Osteocyte (in vitro differentiated cells): ENCODE measurements around the gene CSPG5. TPM values are rescaled to one million over a fixed set of nuclear protein-coding genes. Genes with fewer than 3 reads are reported as not detected.

Source experiments
- DNase-seq: peaks from one replicate; pipeline ENCODE4 v3.0.0; 2021; ENCODE audit warnings: mixed read lengths; ENCODE audit not compliant: unreplicated experiment; ENCODE audit errors: extremely low spot score
- H3K27ac Mint-ChIP-seq: one replicate; pipeline ENCODE4 v1.8.0; 2021; ENCODE audit warnings: mild to moderate bottlenecking, mixed read lengths; ENCODE audit not compliant: unreplicated experiment
- H3K27me3 Mint-ChIP-seq: one replicate; pipeline ENCODE4 v1.8.0; 2021; ENCODE audit warnings: mixed read lengths; ENCODE audit not compliant: unreplicated experiment
- H3K36me3 Mint-ChIP-seq: one replicate; pipeline ENCODE4 v1.8.0; 2021; ENCODE audit warnings: mixed read lengths; ENCODE audit not compliant: unreplicated experiment
- H3K4me1 Mint-ChIP-seq: one replicate; pipeline ENCODE4 v1.8.0; 2021; ENCODE audit warnings: mixed read lengths; ENCODE audit not compliant: unreplicated experiment
- H3K4me3 Mint-ChIP-seq: one replicate; pipeline ENCODE4 v1.8.0; 2021; ENCODE audit warnings: mild to moderate bottlenecking, moderate library complexity, mixed read lengths; ENCODE audit not compliant: unreplicated experiment
- H3K9me3 Mint-ChIP-seq: one replicate; pipeline ENCODE4 v1.8.0; 2021; ENCODE audit warnings: mixed read lengths; ENCODE audit not compliant: unreplicated experiment
- total RNA-seq: library from RNA; stranded (reverse); gene quantifications from 2 replicates; pipeline ENCODE4 v1.2.1, GENCODE V29; 2021
- TF ChIP-seq, protein P1 (sequence below): fragments of 200-600 bp; sonication (generic); IDR thresholded peaks from 2 replicates; pipeline ENCODE4 v1.5.0; 2021; ENCODE audit warnings: antibody characterized with exemption, mild to moderate bottlenecking, moderate library complexity

The CSPG5 gene
- total RNA-seq, 1 donor from 2014 or later = 0.59 TPM

DNA sequence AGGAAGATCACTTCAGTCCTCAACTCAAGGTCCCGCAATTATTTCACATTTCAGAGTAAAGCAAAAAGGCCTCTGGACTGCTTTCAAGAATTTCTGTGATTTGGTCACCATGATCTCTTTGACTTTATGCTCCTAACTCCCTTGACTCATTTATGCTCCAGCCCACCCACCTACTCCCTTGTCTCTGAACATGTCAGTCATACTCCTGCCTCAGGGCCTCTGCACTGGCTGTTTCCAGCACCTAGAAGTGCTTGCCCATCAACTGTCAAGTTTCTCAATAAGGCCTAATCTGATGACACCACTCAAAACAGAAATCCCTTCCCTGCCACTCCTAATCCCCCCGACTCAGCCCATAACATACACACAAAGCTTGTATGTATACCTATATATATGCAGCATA is 36.1 kb upstream of the CSPG5 start:
- Mint-ChIP-seq H3K4me1 (peaks cover 24% of the 10 kb centered on the region), H3K4me3 (no peak overlapping the region), H3K9me3 (no peaks in the 10 kb centered on the region), H3K36me3 (peaks cover 52% of the 10 kb centered on the region), H3K27me3 (no peaks in the 10 kb centered on the region), H3K27ac (no peak overlapping the region)
- DNase-seq = no peak
- TF ChIP-seq, protein P1, sequence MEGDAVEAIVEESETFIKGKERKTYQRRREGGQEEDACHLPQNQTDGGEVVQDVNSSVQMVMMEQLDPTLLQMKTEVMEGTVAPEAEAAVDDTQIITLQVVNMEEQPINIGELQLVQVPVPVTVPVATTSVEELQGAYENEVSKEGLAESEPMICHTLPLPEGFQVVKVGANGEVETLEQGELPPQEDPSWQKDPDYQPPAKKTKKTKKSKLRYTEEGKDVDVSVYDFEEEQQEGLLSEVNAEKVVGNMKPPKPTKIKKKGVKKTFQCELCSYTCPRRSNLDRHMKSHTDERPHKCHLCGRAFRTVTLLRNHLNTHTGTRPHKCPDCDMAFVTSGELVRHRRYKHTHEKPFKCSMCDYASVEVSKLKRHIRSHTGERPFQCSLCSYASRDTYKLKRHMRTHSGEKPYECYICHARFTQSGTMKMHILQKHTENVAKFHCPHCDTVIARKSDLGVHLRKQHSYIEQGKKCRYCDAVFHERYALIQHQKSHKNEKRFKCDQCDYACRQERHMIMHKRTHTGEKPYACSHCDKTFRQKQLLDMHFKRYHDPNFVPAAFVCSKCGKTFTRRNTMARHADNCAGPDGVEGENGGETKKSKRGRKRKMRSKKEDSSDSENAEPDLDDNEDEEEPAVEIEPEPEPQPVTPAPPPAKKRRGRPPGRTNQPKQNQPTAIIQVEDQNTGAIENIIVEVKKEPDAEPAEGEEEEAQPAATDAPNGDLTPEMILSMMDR = no peak

GRCh38 chr3:47613722-47614121 is 35.1 kb upstream of the CSPG5 start:
- TF ChIP-seq, protein P1 = no peak
- Mint-ChIP-seq H3K27ac (no peak overlapping the region), H3K4me3 (no peak overlapping the region), H3K27me3 (no peaks in the 10 kb centered on the region), H3K9me3 (no peaks in the 10 kb centered on the region), H3K36me3 (peaks cover 51% of the 10 kb centered on the region), H3K4me1 (peaks cover 20% of the 10 kb centered on the region)
- no peak for DNase-seq

DNA sequence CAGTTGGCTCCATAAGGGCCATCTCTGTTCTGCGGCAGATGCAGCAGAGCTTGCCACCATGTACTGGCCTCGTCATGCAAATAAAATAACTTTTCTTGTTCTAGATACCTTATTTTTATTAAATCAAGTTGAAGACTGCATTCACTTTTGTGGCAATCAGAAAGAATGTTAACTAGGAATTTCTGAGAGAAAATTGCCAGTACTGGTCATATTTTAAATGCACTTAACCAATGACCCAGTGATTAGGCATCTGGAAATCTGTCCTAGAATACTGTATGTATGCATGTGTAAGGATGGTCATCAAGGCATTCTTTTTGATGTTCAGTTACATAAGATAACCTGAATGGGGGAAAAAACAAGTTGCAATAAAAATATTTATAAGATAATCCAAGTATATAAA is 34.2 kb upstream of the CSPG5 start:
- TF ChIP-seq, protein P1 = no peak
- H3K4me1 Mint-ChIP-seq = peaks cover 20% of the 10 kb centered on the region
- H3K27ac Mint-ChIP-seq = no peak overlapping the region
- no peak overlapping the region for H3K4me3 Mint-ChIP-seq
- peaks cover 51% of the 10 kb centered on the region for H3K36me3 Mint-ChIP-seq
- no peak for DNase-seq
- H3K27me3 Mint-ChIP-seq = no peaks in the 10 kb centered on the region
- H3K9me3 Mint-ChIP-seq = no peaks in the 10 kb centered on the region

GRCh38 chr3:47612178-47612577 is 33.5 kb upstream of the CSPG5 start:
- H3K4me1 Mint-ChIP-seq = peaks cover 16% of the 10 kb centered on the region
- peak overlapping the region; percentile 16 for H3K27ac Mint-ChIP-seq
- H3K27me3 Mint-ChIP-seq = no peaks in the 10 kb centered on the region
- peaks cover 48% of the 10 kb centered on the region for H3K36me3 Mint-ChIP-seq
- TF ChIP-seq, protein P1 = no peak
- H3K9me3 Mint-ChIP-seq = no peaks in the 10 kb centered on the region
- DNase-seq = no peak
- no peak overlapping the region for H3K4me3 Mint-ChIP-seq

- Mint-ChIP-seq H3K4me3 (no peak overlapping the region), H3K9me3 (no peaks in the 10 kb centered on the region), H3K36me3 (peaks cover 44% of the 10 kb centered on the region), H3K27me3 (no peaks in the 10 kb centered on the region), H3K4me1 (peaks cover 16% of the 10 kb centered on the region), H3K27ac (peak overlapping the region; percentile 16)
- no peak for DNase-seq
- TF ChIP-seq, protein P1 = no peak
These were observed 32.9 kb upstream of the CSPG5 start for GRCh38 chr3:47611576-47611975.
